Liver (tissue), 3 donors: ENCODE data around the gene SLFN12L.
"Not testable (repeated sequence)": the region's sequence is repeated elsewhere in the genome, so short reads cannot be mapped to it uniquely, and the experiment has no call there.

ENCODE experiments used
- ATF3 ChIP-seq: IDR thresholded peaks from 2 replicates; pipeline ENCODE4 v1.6.1; 2016; ENCODE audit warnings: antibody characterized with exemption
- CTCF ChIP-seq: fragments of 150-350 bp; IDR thresholded peaks from 2 replicates; pipeline ENCODE4 v1.5.1; 2017; ENCODE audit warnings: improper control_type of control experiment, low read depth, low read length; ENCODE audit not compliant: missing input control
- HNF4A ChIP-seq, 2 donors: conservative IDR thresholded peaks; 2 replicates each; pipeline ENCODE4 v1.6.1; 2016; ENCODE audit warnings: antibody characterized with exemption in 2 of 2, mild to moderate bottlenecking in 2 of 2
- HNF4G ChIP-seq: IDR thresholded peaks from 2 replicates; pipeline ENCODE4 v1.6.1; 2016; ENCODE audit warnings: antibody characterized with exemption
- JUND ChIP-seq, 2 donors: IDR thresholded peaks; 2 replicates each; pipeline ENCODE4 v1.6.1; 2016; ENCODE audit warnings: antibody characterized with exemption in 2 of 2
- MAX ChIP-seq: IDR thresholded peaks from 2 replicates; pipeline ENCODE4 v1.6.1; 2016; ENCODE audit warnings: antibody characterized with exemption
- REST ChIP-seq: IDR thresholded peaks from 2 replicates; pipeline ENCODE4 v1.6.1; 2016; ENCODE audit warnings: antibody characterized with exemption, mild to moderate bottlenecking
- donor health status: healthy.
- donor health status: healthy.

GRCh38 chr17:35521654-35522256, 15.7 kb downstream of the SLFN12L start:
- not testable (repeated sequence) for TF ChIP-seq HNF4G; MAX; HNF4A (conservative IDR thresholded peaks at IDR 0.05); CTCF; REST; ATF3
- peak in 1 of 2 donors; percentile 24 for TF ChIP-seq JUND (IDR thresholded peaks at IDR 0.05)
